T-cell (primary cell): ENCODE results near the gene GULP1. TPM values are rescaled to one million over a fixed set of nuclear protein-coding genes. Genes with fewer than 3 reads are reported as not detected.

Source experiments
- ATAC-seq, 4 experiments: fragments of 200-7000 bp in 3 of 4; fragments of 150-1000 bp in 1 of 4; cut with Tn5 transposase; replicated peaks in 1 of 4; 1 replicate in 3 of 4; 2 replicates in 1 of 4; pipeline ENCODE4 v1.10.0; 2021; ENCODE audit warnings: moderate library complexity in 3 of 4, mild to moderate bottlenecking in 2 of 4, moderate number of reproducible peaks in 1 of 4
- CTCF ChIA-PET, 2 donors: fragments of 300-600 bp; sonication (Branson Sonifier 250); formaldehyde crosslinking; loops; one replicate each; lab custom pipeline; 2022; ENCODE audit warnings: antibody characterized with exemption in 2 of 2; lab: Charles Lee
- POLR2A ChIA-PET, 2 donors: fragments of 300-600 bp; sonication (Branson Sonifier 250); formaldehyde crosslinking; loops; one replicate each; lab custom pipeline; 2022; ENCODE audit warnings: antibody characterized with exemption in 2 of 2; lab: Charles Lee
- DNase-seq, 35 experiments: peaks; one replicate each; pipeline versions ENCODE4 v3.0.0 to v3.0.0-alpha.2; 2013 to 2023
- H3K27ac ChIP-seq: one replicate; pipeline ENCODE4 v1.5.1; 2013; ENCODE audit warnings: low read length
- H3K27me3 ChIP-seq, 2 experiments: replicated peaks in 1 of 2; 1 replicate in 1 of 2; 2 replicates in 1 of 2; pipeline versions ENCODE4 v1.6.1 to v1.7.0; 2013; ENCODE audit warnings: low read length in 1 of 2, mixed read lengths in 1 of 2; ENCODE audit not compliant: control insufficient read depth in 2 of 2, insufficient read depth in 2 of 2; ENCODE audit errors: extremely low read depth in 1 of 2
- H3K36me3 ChIP-seq, 2 donors: 1 replicate in 1 of 2; 2 replicates in 1 of 2; pipeline versions ENCODE4 v1.6.1 to v1.7.0; 2013; ENCODE audit warnings: low read length in 1 of 2; ENCODE audit not compliant: control insufficient read depth in 2 of 2, insufficient read depth in 1 of 2; ENCODE audit errors: extremely low read depth in 1 of 2
- H3K4me1 ChIP-seq, 2 experiments: 1 replicate in 1 of 2; 2 replicates in 1 of 2; pipeline versions ENCODE4 v1.6.1 to v1.7.0; 2013; ENCODE audit warnings: low read length in 2 of 2, mixed read lengths in 1 of 2; ENCODE audit not compliant: insufficient read depth in 2 of 2, control insufficient read depth in 1 of 2; ENCODE audit errors: extremely low read depth in 1 of 2
- H3K4me3 ChIP-seq, 2 donors: 1 replicate in 1 of 2; 2 replicates in 1 of 2; pipeline versions ENCODE4 v1.5.1 to v1.7.0; 2013; ENCODE audit warnings: mild to moderate bottlenecking in 2 of 2, low read length in 1 of 2, moderate library complexity in 1 of 2; ENCODE audit not compliant: control insufficient read depth in 1 of 2; ENCODE audit errors: extremely low read depth in 1 of 2
- H3K9me3 ChIP-seq: 2 replicates; pipeline ENCODE4 v1.7.0; 2013
- H3K27ac Mint-ChIP-seq, 2 donors: one replicate each; pipeline ENCODE4 v1.8.0; 2020 to 2021; ENCODE audit warnings: mild to moderate bottlenecking in 2 of 2, mixed read lengths in 2 of 2
- H3K27me3 Mint-ChIP-seq, 2 donors: one replicate each; pipeline ENCODE4 v1.8.0; 2021 to 2022; ENCODE audit warnings: mixed read lengths in 2 of 2
- H3K36me3 Mint-ChIP-seq: one replicate; pipeline ENCODE4 v1.8.0; 2021; ENCODE audit warnings: mixed read lengths
- H3K4me1 Mint-ChIP-seq, 3 donors: one replicate each; pipeline ENCODE4 v1.8.0; 2020 to 2022; ENCODE audit warnings: mixed read lengths in 3 of 3, mild to moderate bottlenecking in 1 of 3
- H3K4me3 Mint-ChIP-seq, 3 donors: one replicate each; pipeline ENCODE4 v1.8.0; 2020 to 2022; ENCODE audit warnings: mild to moderate bottlenecking in 3 of 3, mixed read lengths in 3 of 3, moderate library complexity in 3 of 3
- H3K9me3 Mint-ChIP-seq, 3 donors: one replicate each; pipeline ENCODE4 v1.8.0; 2020 to 2022; ENCODE audit warnings: mixed read lengths in 3 of 3
- WGBS: methylation state at CpG from one replicate; pipeline ENCODE4 v1.1.5; 2013; ENCODE audit warnings: missing lambda C conversion rate; ENCODE audit not compliant: insufficient coverage; 5-methylcytosine and 5-hydroxymethylcytosine counted together
- total RNA-seq, 35 experiments: library from RNA in 6 of 35; stranded (reverse) in 6 of 35; fragments of 120-200 nt in 1 of 35; gene quantifications; one replicate each; pipeline versions ENCODE4 v1.2.1 to v1.2.4 and lab custom pipeline; 2013 to 2026

The GULP1 gene
- total RNA-seq, 5 donors from 2014 or later (not counting 1 experiment from before 2014, with no cell fraction given), result 0.13 to 0.47 (median 0.13) TPM; not detected in 2

DNA sequence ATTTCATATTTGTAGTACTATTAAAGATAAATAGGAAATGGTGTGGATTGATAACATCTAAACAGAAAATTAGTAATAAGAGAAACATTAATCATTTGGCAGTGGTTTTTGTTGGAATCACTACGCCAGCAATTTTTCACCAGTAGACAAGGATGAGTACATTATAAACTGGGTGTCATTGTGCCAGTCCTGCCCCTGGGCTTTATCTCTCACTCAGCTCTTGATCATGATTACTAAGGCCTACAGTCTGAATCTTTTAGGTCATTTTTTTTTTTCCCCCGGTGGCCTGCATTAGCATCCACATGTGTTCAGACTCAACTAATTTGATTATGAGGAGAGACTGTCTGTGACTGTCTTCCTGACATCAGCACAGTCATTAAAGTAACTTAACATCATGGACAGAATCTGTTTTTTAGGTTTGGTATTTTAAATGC, 16.2 kb downstream of the GULP1 start:
- no peak for ATAC-seq
- no peak overlapping the region for H3K4me3 Mint-ChIP-seq
- POLR2A ChIA-PET, result no interaction called here
- WGBS, result no CpG with 5 or more reads among the region's 2 CpGs
- Histone ChIP-seq H3K4me1 (no peaks in the 10 kb centered on the region), H3K27ac (no peak overlapping the region), H3K9me3 (no peaks in the 10 kb centered on the region), H3K4me3 (no peak overlapping the region), H3K36me3 (no peaks in the 10 kb centered on the region), H3K27me3 (no peaks in the 10 kb centered on the region)
- no peaks in the 10 kb centered on the region for H3K4me1 Mint-ChIP-seq
- no peak for DNase-seq
- H3K27me3 Mint-ChIP-seq, result no peaks in the 10 kb centered on the region
- H3K9me3 Mint-ChIP-seq, result peaks cover 0 to 6% (median 3%) of the 10 kb centered on the region in 3 donors
- CTCF ChIA-PET, result no interaction called here
- H3K36me3 Mint-ChIP-seq, result no peaks in the 10 kb centered on the region
- no peak overlapping the region for H3K27ac Mint-ChIP-seq

DNA sequence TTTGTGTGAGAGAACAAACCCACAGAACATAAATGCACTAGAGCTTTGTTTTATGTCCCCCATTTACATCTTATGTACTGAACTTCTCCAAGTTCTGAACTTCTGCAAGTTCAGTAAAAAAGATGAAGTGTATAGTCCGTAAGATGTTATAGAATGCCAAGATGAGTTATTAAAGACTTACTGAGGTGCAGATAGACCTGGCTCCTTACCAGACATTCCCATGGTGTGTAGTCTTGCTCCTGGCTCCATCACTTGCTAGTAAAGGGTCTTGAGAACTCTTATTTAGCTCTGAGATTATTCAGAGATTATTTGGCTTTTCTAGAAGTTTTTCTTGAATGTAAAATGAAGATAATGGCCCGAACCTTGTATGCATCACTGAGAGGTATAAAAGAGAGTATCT, 16.8 kb downstream of the GULP1 start:
- Mint-ChIP-seq H3K27ac (no peak overlapping the region), H3K36me3 (no peaks in the 10 kb centered on the region), H3K9me3 (peaks cover 0 to 7% (median 7%) of the 10 kb centered on the region in 3 donors), H3K4me3 (no peak overlapping the region), H3K27me3 (peaks cover 0 to 4% of the 10 kb centered on the region in 2 donors), H3K4me1 (no peaks in the 10 kb centered on the region)
- WGBS, result no CpG with 5 or more reads among the region's 2 CpGs
- no peak overlapping the region for H3K4me3 ChIP-seq
- ATAC-seq (no peak), DNase-seq (no peak)
- H3K27ac ChIP-seq, result no peak overlapping the region
- H3K36me3 ChIP-seq, result no peaks in the 10 kb centered on the region
- POLR2A ChIA-PET, result interaction anchor here in 1 of 2 donors (0.5 kb wide), 1 partner anchor 175 kb away, joined by 4 read pairs; no protein-coding TSS in a partner anchor
- H3K27me3 ChIP-seq, result no peaks in the 10 kb centered on the region
- no peaks in the 10 kb centered on the region for H3K4me1 ChIP-seq
- H3K9me3 ChIP-seq, result no peaks in the 10 kb centered on the region
- CTCF ChIA-PET, result no interaction called here

DNA sequence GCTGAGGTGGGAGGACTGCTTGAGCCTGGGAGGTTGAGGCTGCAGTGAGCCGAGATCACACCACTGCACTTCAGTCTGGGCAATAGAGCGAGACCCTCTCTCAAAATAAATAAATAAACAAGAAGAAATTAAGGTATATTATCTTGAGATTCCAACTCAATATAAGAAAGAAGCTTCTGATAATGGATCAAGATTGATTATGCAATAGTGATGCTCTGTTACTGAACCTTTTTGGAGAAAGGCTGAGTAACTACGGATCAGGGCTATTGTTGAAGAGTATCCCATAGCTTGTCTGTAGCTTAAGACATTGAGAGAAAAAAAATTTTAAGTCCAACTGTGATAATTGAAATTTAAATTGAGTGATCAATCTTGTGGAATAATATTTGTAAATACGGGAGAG, 17.7 kb downstream of the GULP1 start:
- Histone ChIP-seq H3K9me3 (no peaks in the 10 kb centered on the region), H3K4me3 (no peak overlapping the region), H3K27ac (no peak overlapping the region), H3K36me3 (no peaks in the 10 kb centered on the region), H3K4me1 (no peaks in the 10 kb centered on the region), H3K27me3 (no peaks in the 10 kb centered on the region)
- Mint-ChIP-seq H3K27ac (no peak overlapping the region), H3K4me1 (no peaks in the 10 kb centered on the region), H3K9me3 (peaks cover 2 to 10% (median 7%) of the 10 kb centered on the region in 3 donors), H3K36me3 (no peaks in the 10 kb centered on the region), H3K27me3 (peaks cover 0 to 4% of the 10 kb centered on the region in 2 donors), H3K4me3 (no peak overlapping the region)
- no peak for DNase-seq
- ATAC-seq, result no peak
- 83% methylated on average over 1 of the region's 4 CpGs for WGBS
- POLR2A ChIA-PET, result no interaction called here
- CTCF ChIA-PET, result no interaction called here

DNA sequence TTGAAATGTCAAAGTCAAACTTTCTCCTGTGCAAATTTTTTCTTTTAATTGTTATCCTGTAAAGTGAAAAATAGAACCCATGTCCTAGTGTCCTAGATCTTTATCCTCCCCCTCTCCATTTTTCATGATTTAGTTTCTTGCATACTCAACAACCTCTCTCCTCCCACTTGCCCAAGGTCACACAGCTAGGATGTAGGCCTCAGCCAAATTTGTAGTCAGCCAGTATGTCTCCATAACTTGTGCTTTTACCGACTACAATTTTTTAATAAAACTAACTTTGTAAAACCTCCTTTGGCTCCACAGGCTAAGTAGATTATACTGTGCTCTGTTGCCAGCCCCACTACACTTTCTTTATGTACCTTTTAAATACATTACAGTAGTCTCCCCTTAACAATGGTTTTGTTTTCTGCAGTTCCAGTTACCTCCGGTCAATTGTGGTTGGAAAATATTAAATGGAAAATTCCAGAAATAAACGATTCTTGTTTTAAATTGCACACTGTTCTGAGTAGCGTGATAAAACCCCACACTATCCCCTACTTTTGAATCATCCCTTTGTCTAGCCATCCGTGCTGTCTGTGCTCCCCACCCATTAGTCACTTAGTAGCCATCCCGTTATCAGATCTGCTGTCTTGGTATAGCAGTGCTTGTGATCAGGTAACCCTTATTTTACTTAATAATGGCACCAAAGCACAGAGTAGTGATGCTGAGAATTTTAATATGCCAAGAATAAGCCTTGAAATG, 22.8 kb downstream of the GULP1 start:
- no peaks in the 10 kb centered on the region for H3K36me3 Mint-ChIP-seq
- ATAC-seq, result no peak
- no peaks in the 10 kb centered on the region for H3K27me3 ChIP-seq
- no peak for DNase-seq
- H3K9me3 ChIP-seq, result no peaks in the 10 kb centered on the region
- H3K4me1 ChIP-seq, result no peaks in the 10 kb centered on the region
- H3K27ac Mint-ChIP-seq, result no peak overlapping the region
- H3K36me3 ChIP-seq, result no peaks in the 10 kb centered on the region
- peaks cover 2 to 11% (median 10%) of the 10 kb centered on the region in 3 donors for H3K9me3 Mint-ChIP-seq
- POLR2A ChIA-PET, result no interaction called here
- WGBS, result 100% methylated on average over 1 of the region's 6 CpGs
- H3K4me3 ChIP-seq, result no peak overlapping the region
- CTCF ChIA-PET, result no interaction called here
- H3K27me3 Mint-ChIP-seq, result peaks cover 0 to 4% of the 10 kb centered on the region in 2 donors
- no peaks in the 10 kb centered on the region for H3K4me1 Mint-ChIP-seq
- no peak overlapping the region for H3K27ac ChIP-seq
- no peak overlapping the region for H3K4me3 Mint-ChIP-seq

DNA sequence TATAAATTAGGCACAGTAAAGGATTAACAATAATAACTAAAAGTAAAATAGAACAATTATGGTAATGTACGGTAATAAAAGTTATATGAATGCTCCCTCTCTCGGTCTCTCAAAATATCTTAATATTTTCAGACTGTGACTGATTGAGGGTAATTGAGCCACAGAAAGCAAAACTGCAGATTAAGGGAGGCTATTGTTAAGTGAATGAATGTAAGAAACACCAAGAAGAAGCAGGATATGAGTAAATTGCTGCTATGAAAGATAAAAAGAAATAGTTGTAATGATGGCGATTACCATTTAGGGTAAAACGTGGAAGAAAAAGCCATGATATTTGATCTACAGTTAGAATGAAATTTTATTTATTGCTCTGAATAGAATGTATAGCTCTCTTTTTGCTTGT, 24.1 kb downstream of the GULP1 start:
- Histone ChIP-seq H3K36me3 (no peaks in the 10 kb centered on the region), H3K4me1 (no peaks in the 10 kb centered on the region), H3K4me3 (no peak overlapping the region), H3K27me3 (no peaks in the 10 kb centered on the region), H3K9me3 (no peaks in the 10 kb centered on the region), H3K27ac (no peak overlapping the region)
- H3K4me3 Mint-ChIP-seq, result no peak overlapping the region
- ATAC-seq, result no peak
- peaks cover 0 to under 1% (median 0%) of the 10 kb centered on the region in 3 donors for H3K4me1 Mint-ChIP-seq
- no CpG with 5 or more reads among the region's 4 CpGs for WGBS
- no peak for DNase-seq
- POLR2A ChIA-PET, result no interaction called here
- H3K27ac Mint-ChIP-seq, result no peak overlapping the region
- CTCF ChIA-PET, result no interaction called here
- H3K36me3 Mint-ChIP-seq, result no peaks in the 10 kb centered on the region
- peaks cover 0 to 4% of the 10 kb centered on the region in 2 donors for H3K27me3 Mint-ChIP-seq
- H3K9me3 Mint-ChIP-seq, result peaks cover 2 to 11% (median 10%) of the 10 kb centered on the region in 3 donors

DNA sequence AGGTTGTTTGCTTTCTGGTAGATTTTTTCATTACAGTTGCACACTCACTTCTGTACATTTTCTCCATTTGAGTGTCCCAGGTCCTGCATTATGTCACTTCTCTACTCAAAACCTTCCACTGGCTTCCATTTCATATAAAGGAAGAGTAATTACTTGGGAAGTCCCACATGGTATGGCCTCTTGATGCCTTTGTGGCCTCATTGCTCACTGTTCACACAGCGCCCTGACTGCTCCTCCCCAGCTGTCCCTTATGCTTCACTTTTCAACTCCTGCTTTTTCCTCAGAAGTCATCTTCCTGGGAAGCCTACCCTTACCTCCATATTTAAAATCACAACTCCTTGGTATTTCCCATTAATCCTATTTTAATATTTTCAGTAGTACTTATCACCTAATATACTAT, 24.7 kb downstream of the GULP1 start:
- H3K4me1 Mint-ChIP-seq, result peaks cover 0 to 2% (median 0%) of the 10 kb centered on the region in 3 donors
- Histone ChIP-seq H3K4me3 (no peak overlapping the region), H3K36me3 (no peaks in the 10 kb centered on the region), H3K4me1 (no peaks in the 10 kb centered on the region), H3K27ac (no peak overlapping the region), H3K27me3 (no peaks in the 10 kb centered on the region), H3K9me3 (no peaks in the 10 kb centered on the region)
- no peak overlapping the region for H3K27ac Mint-ChIP-seq
- POLR2A ChIA-PET, result no interaction called here
- DNase-seq (no peak), ATAC-seq (no peak)
- H3K4me3 Mint-ChIP-seq, result no peak overlapping the region
- H3K9me3 Mint-ChIP-seq, result peaks cover 2 to 11% (median 10%) of the 10 kb centered on the region in 3 donors
- peaks cover 0 to 4% of the 10 kb centered on the region in 2 donors for H3K27me3 Mint-ChIP-seq
- WGBS, result no CpG with 5 or more reads among the region's 1 CpG
- CTCF ChIA-PET, result no interaction called here
- no peaks in the 10 kb centered on the region for H3K36me3 Mint-ChIP-seq
